Bronchial epithelial cell (primary cell): Measurements from ENCODE around the gene GNG13. TPM values are rescaled to one million over a fixed set of nuclear protein-coding genes. Genes with fewer than 3 reads are reported as not detected.
A peak's percentile ranks its signal among the peaks of the same experiment; 100 is the strongest.

Experiments
- DNase-seq: peaks from one replicate; pipeline ENCODE4 v3.0.0-alpha.2; 2010; ENCODE audit warnings: low read depth
- FAIRE-seq: peaks from 2 replicates; lab custom pipeline; 2011; peaks lifted over from hg19 to GRCh38; lab: Jason Lieb, UNC
- H3K27me3 ChIP-seq: 2 replicates; pipeline ENCODE4 v1.5.1; 2011; ENCODE audit warnings: low read length; ENCODE audit not compliant: control insufficient read depth, insufficient read depth
- H3K36me3 ChIP-seq: 2 replicates; pipeline ENCODE4 v1.5.1; 2011; ENCODE audit warnings: low read length; ENCODE audit not compliant: control insufficient read depth, insufficient read depth
- H3K4me3 ChIP-seq: 2 replicates; pipeline ENCODE4 v1.5.1; 2011; ENCODE audit warnings: mild to moderate bottlenecking, low read depth, low read length, control low read depth
- CTCF ChIP-seq: IDR thresholded peaks from 2 replicates; pipeline ENCODE4 v1.5.1; 2011; ENCODE audit warnings: mild to moderate bottlenecking, moderate library complexity, low read length, control low read depth, inconsistent platforms; ENCODE audit not compliant: insufficient read depth, severe bottlenecking
- total RNA-seq: library from RNA; depleted of rRNA; stranded (reverse); fragments of >200 nt; gene quantifications from 2 replicates; pipeline ENCODE4 v1.2.1, GENCODE V29; 2014

The GNG13 gene
- total RNA-seq, 1 donor from 2014 or later, result not detected

DNA sequence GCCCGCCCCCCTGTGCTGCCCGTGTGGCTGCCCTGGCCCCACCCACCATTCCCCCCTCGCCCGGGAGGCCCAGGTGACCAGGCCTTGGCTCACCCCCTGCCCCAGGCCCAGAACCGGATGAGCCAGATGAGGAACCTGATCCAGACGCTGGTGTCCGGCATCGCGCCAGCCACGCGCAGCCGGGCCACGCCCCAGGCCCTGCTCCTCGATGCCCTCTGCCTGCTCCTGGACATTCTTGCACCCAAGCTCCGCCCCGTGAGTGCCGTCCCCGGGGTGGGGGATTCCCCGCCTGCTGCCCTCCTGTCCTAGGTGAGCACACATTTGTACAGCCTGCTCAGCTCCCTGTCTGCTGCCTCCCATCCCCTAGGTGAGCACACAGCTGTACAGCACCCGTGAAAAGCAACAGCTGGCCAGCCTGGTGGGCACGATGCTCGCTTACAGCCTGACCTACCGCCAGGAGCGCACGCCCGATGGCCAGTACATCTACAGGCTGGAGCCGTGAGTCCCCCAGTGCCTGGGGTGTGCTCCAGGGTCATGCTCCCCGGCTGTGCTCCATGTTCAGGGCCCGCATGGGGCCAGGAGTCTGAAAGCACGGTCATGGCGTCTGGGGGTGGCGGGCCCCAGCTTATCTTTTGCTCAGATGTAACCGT lies 4.8 kb downstream of the GNG13 start:
- peak; percentile 40 for FAIRE-seq
- TF ChIP-seq CTCF, result peak; percentile 7

GRCh38 chr16:794853-795466 lies 5.6 kb downstream of the GNG13 start:
- Histone ChIP-seq H3K4me3 (no peak overlapping the region), H3K36me3 (no peaks in the 10 kb centered on the region), H3K27me3 (peaks cover 2% of the 10 kb centered on the region)
- TF ChIP-seq CTCF, result no peak
- DNase-seq (no peak), FAIRE-seq (no peak)

More for the DNA sequence above, 4.8 kb downstream of the GNG13 start:
- H3K36me3 ChIP-seq, result no peaks in the 10 kb centered on the region
- H3K27me3 ChIP-seq, result peaks cover 7% of the 10 kb centered on the region
- peak; percentile 60 for DNase-seq
- no peak overlapping the region for H3K4me3 ChIP-seq

DNA sequence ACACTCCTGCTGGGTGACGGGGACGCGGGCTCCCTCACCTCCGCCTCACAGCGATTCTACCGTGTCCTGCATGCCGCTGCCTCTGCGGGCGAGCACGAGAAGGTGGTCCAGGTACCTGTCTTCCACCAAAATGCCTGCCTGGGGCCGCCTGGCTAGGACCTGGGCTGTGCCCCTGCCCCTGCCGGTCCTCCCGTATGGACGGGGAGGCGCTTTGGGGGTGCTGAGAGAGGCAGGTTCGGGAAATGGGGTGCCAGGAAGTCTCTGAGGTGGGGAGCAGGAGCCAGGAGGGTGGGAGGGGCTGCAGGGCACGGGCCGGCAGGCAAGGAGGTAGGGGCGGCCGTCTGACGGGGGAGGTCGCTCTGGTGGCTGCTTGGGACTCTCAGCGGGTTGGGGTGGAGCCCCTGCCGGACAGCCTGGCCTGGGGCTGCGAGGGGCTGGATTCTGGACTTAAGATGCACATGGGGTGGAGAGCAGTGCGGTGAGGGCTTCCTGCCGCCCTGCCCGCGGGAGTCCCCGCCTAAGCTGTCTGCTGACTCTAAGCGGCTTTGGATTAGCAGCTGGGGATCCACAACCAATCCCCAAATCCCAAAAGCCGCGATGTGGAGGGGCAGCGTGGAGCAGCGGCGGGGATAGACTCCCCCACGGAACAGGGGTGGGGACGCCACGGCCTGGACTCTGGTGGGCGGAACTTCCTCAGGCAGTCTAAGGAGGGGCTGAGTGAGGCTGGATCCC lies 6.3 kb downstream of the GNG13 start:
- no peak for TF ChIP-seq CTCF
- Histone ChIP-seq H3K4me3 (no peak overlapping the region), H3K36me3 (no peaks in the 10 kb centered on the region), H3K27me3 (no peaks in the 10 kb centered on the region)
- no peak for DNase-seq
- no peak for FAIRE-seq

DNA sequence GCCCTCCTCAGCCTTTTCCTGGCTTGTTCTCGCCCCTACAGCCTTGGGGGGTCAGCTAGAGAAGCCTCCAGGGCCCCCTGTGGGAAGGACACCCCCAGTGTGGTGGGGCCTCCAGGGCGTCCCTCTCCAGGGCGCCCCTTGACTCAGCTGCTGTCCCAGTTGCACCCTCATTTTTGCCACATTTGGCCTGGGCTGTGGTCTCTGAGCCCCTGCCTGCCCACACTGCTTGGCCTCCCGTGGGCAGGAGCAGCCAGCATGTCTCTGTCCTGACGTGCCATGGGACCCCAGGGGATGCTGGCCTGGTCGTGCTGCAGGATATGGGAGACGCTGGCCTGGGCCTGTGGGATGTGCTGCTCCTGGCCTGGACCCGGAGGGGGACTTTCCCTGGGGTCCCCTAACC lies 7.1 kb downstream of the GNG13 start:
- no peak for TF ChIP-seq CTCF
- no peaks in the 10 kb centered on the region for H3K36me3 ChIP-seq
- DNase-seq (no peak), FAIRE-seq (no peak)
- H3K4me3 ChIP-seq, result no peak overlapping the region
- H3K27me3 ChIP-seq, result no peaks in the 10 kb centered on the region

DNA sequence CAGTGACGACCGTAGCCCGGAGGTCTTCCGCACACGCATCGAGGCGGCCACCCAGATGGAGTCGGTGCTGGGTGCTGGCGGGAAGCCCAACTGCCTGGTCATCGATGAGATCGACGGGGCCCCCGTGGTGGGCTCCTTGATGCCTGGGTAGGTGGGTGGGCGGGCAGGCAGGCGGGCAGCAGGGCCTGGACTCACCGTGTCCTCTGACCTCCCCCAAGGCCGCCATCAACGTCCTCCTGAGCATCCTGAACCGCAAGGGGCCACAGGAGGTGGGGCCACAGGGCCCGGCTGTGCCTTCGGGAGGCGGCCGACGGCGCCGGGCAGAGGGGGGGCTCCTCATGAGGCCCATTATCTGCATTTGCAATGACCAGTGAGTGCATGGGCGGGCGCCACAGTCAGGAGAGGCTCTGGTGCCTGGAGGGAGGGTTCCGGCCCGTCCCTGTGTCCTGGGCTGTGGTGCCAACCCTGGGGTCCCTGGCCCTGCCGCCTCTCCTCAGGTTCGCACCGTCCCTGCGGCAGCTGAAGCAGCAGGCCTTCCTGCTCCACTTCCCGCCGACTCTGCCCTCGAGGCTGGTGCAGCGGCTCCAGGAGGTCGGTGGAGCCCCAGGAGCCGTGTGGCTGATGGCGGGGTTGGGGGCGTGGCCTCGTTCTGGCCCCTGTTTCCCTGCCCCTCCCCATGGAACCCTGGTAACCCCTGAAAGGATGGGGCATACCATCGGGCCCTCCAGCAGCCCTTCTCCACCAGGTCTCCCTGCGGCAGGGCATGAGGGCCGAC lies 8.1 kb downstream of the GNG13 start:
- Histone ChIP-seq H3K27me3 (no peaks in the 10 kb centered on the region), H3K36me3 (peaks cover under 1% of the 10 kb centered on the region), H3K4me3 (no peak overlapping the region)
- FAIRE-seq (no peak), DNase-seq (no peak)
- TF ChIP-seq CTCF, result no peak
